Islet of Langerhans (tissue), 1 donor: ENCODE results near the gene SLC35F5.
"Not testable (repeated sequence)": the region's sequence is repeated elsewhere in the genome, so short reads cannot be mapped to it uniquely, and the experiment has no call there.

Experiments used
- FAIRE-seq: peaks from one replicate; lab custom pipeline; 2011; peaks lifted over from hg19 to GRCh38; lab: Jason Lieb, UNC

SLC35F5 gene

GRCh38 chr2:113756355-113757137 lies at the start of gene SLC35F5:
TSS of gene SLC35F5 (minus strand) at chr2:113756642. CDS start at chr2:113756409, 233 bp downstream.
- FAIRE-seq = no peak

- no peak for FAIRE-seq
Observed at GRCh38 chr2:113799375-113799774, 42.9 kb upstream of the SLC35F5 start.

- FAIRE-seq = no peak
Observed at GRCh38 chr2:113797237-113797636, 40.8 kb upstream of the SLC35F5 start.

GRCh38 chr2:113796592-113797175 lies 40.2 kb upstream of the SLC35F5 start:
- FAIRE-seq = no peak

GRCh38 chr2:113795405-113795920 lies 39.0 kb upstream of the SLC35F5 start:
- no peak for FAIRE-seq

- FAIRE-seq = no peak
Observed at GRCh38 chr2:113791697-113792590, 35.5 kb upstream of the SLC35F5 start.

- no peak for FAIRE-seq
Observed at GRCh38 chr2:113784823-113785744, 28.6 kb upstream of the SLC35F5 start.

GRCh38 chr2:113780472-113780871 lies 24.0 kb upstream of the SLC35F5 start:
- no peak for FAIRE-seq

GRCh38 chr2:113777371-113777770 lies 20.9 kb upstream of the SLC35F5 start:
- FAIRE-seq = no peak

GRCh38 chr2:113776949-113777348 lies 20.5 kb upstream of the SLC35F5 start:
- FAIRE-seq = no peak

- FAIRE-seq = not testable (repeated sequence)
Observed at GRCh38 chr2:113774616-113775015, 18.2 kb upstream of the SLC35F5 start.

GRCh38 chr2:113770929-113771328 lies 14.5 kb upstream of the SLC35F5 start:
- no peak for FAIRE-seq

- no peak for FAIRE-seq
Observed at GRCh38 chr2:113769555-113769954, 13.1 kb upstream of the SLC35F5 start.

- no peak for FAIRE-seq
Observed at GRCh38 chr2:113768770-113769169, 12.3 kb upstream of the SLC35F5 start.

- no peak for FAIRE-seq
Observed at GRCh38 chr2:113767811-113768460, 11.5 kb upstream of the SLC35F5 start.

GRCh38 chr2:113765276-113765675 lies 8.8 kb upstream of the SLC35F5 start:
- FAIRE-seq = no peak

- FAIRE-seq = no peak
Observed at GRCh38 chr2:113762377-113763118, 6.1 kb upstream of the SLC35F5 start.

GRCh38 chr2:113760400-113760799 lies 4.0 kb upstream of the SLC35F5 start:
- no peak for FAIRE-seq

- FAIRE-seq = no peak
Observed at GRCh38 chr2:113757138-113757657, 756 bp upstream of the SLC35F5 start.

GRCh38 chr2:113755835-113756354 lies 547 bp downstream of the SLC35F5 start:
- FAIRE-seq = no peak
